HepG2 (cell line): ENCODE results near the gene PCGF2. TPM values are rescaled to one million over a fixed set of nuclear protein-coding genes. Genes with fewer than 3 reads are reported as not detected.

ENCODE experiments used
- CSRNP1 ChIP-seq: sonication (generic); formaldehyde crosslinking; IDR thresholded peaks from 2 replicates; pipeline ENCODE4 v1.8.1; 2023; ENCODE audit warnings: mild to moderate bottlenecking, missing genetic modification reagents
- ETV5 ChIP-seq: IDR thresholded peaks from 2 replicates; pipeline ENCODE4 v1.6.1; 2018; ENCODE audit warnings: missing biosample characterization, missing genetic modification reagents, inconsistent platforms, borderline replicate concordance
- FOXA3 ChIP-seq: IDR thresholded peaks from 2 replicates; pipeline ENCODE4 v1.6.1; 2016; ENCODE audit warnings: missing genetic modification reagents, missing compliant biosample characterization
- HCFC1 ChIP-seq: fragments of 150-350 bp; IDR thresholded peaks from 2 replicates; pipeline ENCODE4 v1.6.1; 2014; ENCODE audit warnings: low read depth, low read length
- HHEX ChIP-seq: IDR thresholded peaks from 2 replicates; pipeline ENCODE4 v1.6.1; 2016; ENCODE audit warnings: control low read depth
- HMG20B ChIP-seq: conservative IDR thresholded peaks from 2 replicates; pipeline ENCODE4 v1.6.1; 2016; ENCODE audit warnings: missing genetic modification reagents, missing compliant biosample characterization
- HOXA5 ChIP-seq: sonication (generic); formaldehyde crosslinking; IDR thresholded peaks from 2 replicates; pipeline ENCODE4 v1.4.0; 2020; ENCODE audit warnings: missing genetic modification reagents
- PRDM10 ChIP-seq: sonication (generic); formaldehyde crosslinking; IDR thresholded peaks from 2 replicates; pipeline ENCODE4 v1.4.0; 2020; ENCODE audit warnings: low read depth, missing genetic modification reagents
- SAFB2 ChIP-seq: sonication (generic); formaldehyde crosslinking; IDR thresholded peaks from 2 replicates; pipeline ENCODE4 v1.5.1; 2020; ENCODE audit warnings: missing genetic modification reagents, low read depth, mild to moderate bottlenecking, borderline replicate concordance
- SOX5 ChIP-seq: IDR thresholded peaks from 2 replicates; pipeline ENCODE4 v1.6.1; 2016; ENCODE audit warnings: borderline replicate concordance
- YY1 ChIP-seq: IDR thresholded peaks from 2 replicates; pipeline ENCODE4 v1.6.1; 2011; ENCODE audit warnings: low read length, low read depth, moderate library complexity, mild to moderate bottlenecking; ENCODE audit not compliant: insufficient read depth, insufficient replicate concordance
- ZBTB21 ChIP-seq: sonication (generic); formaldehyde crosslinking; IDR thresholded peaks from 2 replicates; pipeline ENCODE4 v1.4.0; 2020; ENCODE audit warnings: missing genetic modification reagents
- ZNF615 ChIP-seq: sonication (generic); formaldehyde crosslinking; IDR thresholded peaks from 2 replicates; pipeline ENCODE4 v1.5.0; 2020; ENCODE audit warnings: mild to moderate bottlenecking, missing genetic modification reagents, borderline replicate concordance
- ZNF670 ChIP-seq: sonication (generic); formaldehyde crosslinking; IDR thresholded peaks from 2 replicates; pipeline ENCODE4 v1.8.0; 2022; ENCODE audit warnings: mild to moderate bottlenecking, missing genetic modification reagents, borderline replicate concordance
- ZNF83 ChIP-seq: sonication (generic); formaldehyde crosslinking; IDR thresholded peaks from 2 replicates; pipeline ENCODE4 v1.4.0; 2020; ENCODE audit warnings: missing genetic modification reagents, mild to moderate bottlenecking, borderline replicate concordance
- polyA plus RNA-seq, 8 experiments: library from polyadenylated mRNA; depleted of rRNA in 3 of 8; stranded (reverse) in 7 of 8; unstranded in 1 of 8; fragments of >200 nt; fragmentation: Illumina TruSeq in 4 of 8; extraction: Trizol in 4 of 8; gene quantifications; 2 replicates each; pipeline versions ENCODE4 v1.2.1 to v1.2.3, GENCODE V29; 2011 to 2016; ENCODE audit warnings: low read depth in 4 of 8, missing spikeins in 1 of 8, mixed read lengths in 1 of 8; ENCODE audit not compliant: insufficient read depth in 1 of 8
- total RNA-seq, 5 experiments: library from RNA; depleted of rRNA; stranded (reverse); fragments of >200 nt; fragmentation: Illumina TruSeq; extraction: Trizol; gene quantifications; 2 replicates each; pipeline ENCODE4 v1.2.3, GENCODE V29; 2016; ENCODE audit warnings: low read depth in 1 of 5
- TF ChIP-seq, protein P1 (sequence below): sonication (generic); formaldehyde crosslinking; IDR thresholded peaks from 2 replicates; pipeline ENCODE4 v1.4.0; 2020; ENCODE audit warnings: missing genetic modification reagents, low read depth, mild to moderate bottlenecking, borderline replicate concordance
- TF ChIP-seq, protein P2 (sequence below): sonication (generic); formaldehyde crosslinking; IDR thresholded peaks from 2 replicates; pipeline ENCODE4 v1.5.1; 2020; ENCODE audit warnings: mild to moderate bottlenecking, moderate library complexity, missing genetic modification reagents
- TF ChIP-seq, protein P3 (sequence below): sonication (generic); formaldehyde crosslinking; IDR thresholded peaks from 2 replicates; pipeline ENCODE4 v1.4.0; 2020; ENCODE audit warnings: missing genetic modification reagents

Gene PCGF2
- total and polyA plus RNA-seq, 2 of the 13 experiments (the other 11 are each of a cell fraction or from before 2014, with no cell fraction given) = 11.6 to 29.4 TPM

GRCh38 chr17:38746004-38746848 lies 1.9 kb downstream of the PCGF2 start (continued):
- TF ChIP-seq PRDM10 (CRISPR knock-in tag) (peak; percentile 83), ZNF615 (CRISPR knock-in tag) (0 out of 2 replicates have a peak, but pooled peaks have one; percentile 26), ZBTB21 (0 out of 2 replicates have a peak, but pooled peaks have one; percentile 34), HMG20B (peak; percentile 74), SOX5 (CRISPR knock-in tag) (peak; percentile 91; the same call in 1 of the 2 replicates), HOXA5 (CRISPR knock-in tag) (peak; percentile 19; the same call in 1 of the 2 replicates), FOXA3 (CRISPR knock-in tag) (peak; percentile 74), HCFC1 (no peak), YY1 (no peak), ETV5 (CRISPR knock-in tag) (peak; percentile 89), CSRNP1 (no peak), ZNF83 (CRISPR knock-in tag) (no peak), ZNF670 (CRISPR knock-in tag) (peak; percentile 75), SAFB2 (CRISPR knock-in tag) (no peak), HHEX (CRISPR knock-in tag) (peak; percentile 19; the same call in 1 of the 2 replicates)
- TF ChIP-seq, protein P1, sequence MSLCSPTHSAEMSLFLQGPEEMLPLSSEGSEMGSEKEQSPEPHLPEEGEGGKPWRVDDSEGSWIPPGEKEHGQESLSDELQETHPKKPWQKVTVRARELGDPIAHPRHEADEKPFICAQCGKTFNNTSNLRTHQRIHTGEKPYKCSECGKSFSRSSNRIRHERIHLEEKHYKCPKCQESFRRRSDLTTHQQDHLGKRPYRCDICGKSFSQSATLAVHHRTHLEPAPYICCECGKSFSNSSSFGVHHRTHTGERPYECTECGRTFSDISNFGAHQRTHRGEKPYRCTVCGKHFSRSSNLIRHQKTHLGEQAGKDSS (CRISPR knock-in tag) = 0 out of 2 replicates have a peak, but pooled peaks have one; percentile 9
- TF ChIP-seq, protein P2, sequence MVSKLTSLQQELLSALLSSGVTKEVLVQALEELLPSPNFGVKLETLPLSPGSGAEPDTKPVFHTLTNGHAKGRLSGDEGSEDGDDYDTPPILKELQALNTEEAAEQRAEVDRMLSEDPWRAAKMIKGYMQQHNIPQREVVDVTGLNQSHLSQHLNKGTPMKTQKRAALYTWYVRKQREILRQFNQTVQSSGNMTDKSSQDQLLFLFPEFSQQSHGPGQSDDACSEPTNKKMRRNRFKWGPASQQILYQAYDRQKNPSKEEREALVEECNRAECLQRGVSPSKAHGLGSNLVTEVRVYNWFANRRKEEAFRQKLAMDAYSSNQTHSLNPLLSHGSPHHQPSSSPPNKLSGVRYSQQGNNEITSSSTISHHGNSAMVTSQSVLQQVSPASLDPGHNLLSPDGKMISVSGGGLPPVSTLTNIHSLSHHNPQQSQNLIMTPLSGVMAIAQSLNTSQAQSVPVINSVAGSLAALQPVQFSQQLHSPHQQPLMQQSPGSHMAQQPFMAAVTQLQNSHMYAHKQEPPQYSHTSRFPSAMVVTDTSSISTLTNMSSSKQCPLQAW = peak; percentile 92
- TF ChIP-seq, protein P3, sequence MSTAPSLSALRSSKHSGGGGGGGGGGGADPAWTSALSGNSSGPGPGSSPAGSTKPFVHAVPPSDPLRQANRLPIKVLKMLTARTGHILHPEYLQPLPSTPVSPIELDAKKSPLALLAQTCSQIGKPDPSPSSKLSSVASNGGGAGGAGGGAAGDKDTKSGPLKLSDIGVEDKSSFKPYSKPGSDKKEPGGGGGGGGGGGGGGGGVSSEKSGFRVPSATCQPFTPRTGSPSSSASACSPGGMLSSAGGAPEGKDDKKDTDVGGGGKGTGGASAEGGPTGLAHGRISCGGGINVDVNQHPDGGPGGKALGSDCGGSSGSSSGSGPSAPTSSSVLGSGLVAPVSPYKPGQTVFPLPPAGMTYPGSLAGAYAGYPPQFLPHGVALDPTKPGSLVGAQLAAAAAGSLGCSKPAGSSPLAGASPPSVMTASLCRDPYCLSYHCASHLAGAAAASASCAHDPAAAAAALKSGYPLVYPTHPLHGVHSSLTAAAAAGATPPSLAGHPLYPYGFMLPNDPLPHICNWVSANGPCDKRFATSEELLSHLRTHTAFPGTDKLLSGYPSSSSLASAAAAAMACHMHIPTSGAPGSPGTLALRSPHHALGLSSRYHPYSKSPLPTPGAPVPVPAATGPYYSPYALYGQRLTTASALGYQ = peak; percentile 29; the same call in 1 of the 2 replicates
